Activated CD4-positive, CD25-positive, alpha-beta regulatory T cell (primary cell): ENCODE measurements around the gene NPTN.

ENCODE experiments used
- DNase-seq, 4 experiments: peaks; one replicate each; lab custom pipeline; 2025; lab: John Stamatoyannopoulos, UW

NPTN gene

DNA sequence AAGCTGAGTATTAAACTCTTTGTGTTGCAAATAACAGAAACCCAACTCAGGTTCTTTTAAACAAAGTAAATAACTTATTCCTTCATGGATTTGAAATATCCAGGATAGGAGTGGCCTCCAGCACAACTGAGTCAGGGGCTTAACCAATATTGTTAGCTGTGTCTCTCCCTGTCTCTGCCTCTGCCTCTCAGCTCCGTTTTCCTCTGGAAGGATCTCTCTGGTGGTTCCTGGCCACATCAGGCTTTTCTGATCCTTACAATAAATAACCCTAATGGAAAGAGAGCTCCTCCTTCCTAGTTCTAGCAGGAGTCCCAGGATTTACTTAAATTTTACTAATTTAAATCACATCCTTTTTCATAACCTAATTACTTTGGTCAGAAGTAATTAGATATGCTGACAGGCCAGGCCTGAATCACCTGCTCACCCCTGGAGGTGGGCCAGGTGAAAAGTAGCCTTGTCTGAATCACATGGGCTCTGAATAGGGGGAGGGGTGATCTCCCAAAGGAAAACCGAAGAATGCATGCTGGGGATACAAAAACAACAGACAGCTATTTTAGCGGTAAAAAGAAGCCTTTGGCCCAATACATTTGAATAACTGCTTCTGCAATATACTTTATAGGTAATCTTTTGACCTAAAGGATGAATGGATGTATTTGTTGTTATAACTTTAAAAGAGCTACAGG is 114.9 kb downstream of the NPTN start:
- DNase-seq, result no peak

GRCh38 chr15:73517566-73517965 is 115.6 kb downstream of the NPTN start:
- DNase-seq, result no peak

DNA sequence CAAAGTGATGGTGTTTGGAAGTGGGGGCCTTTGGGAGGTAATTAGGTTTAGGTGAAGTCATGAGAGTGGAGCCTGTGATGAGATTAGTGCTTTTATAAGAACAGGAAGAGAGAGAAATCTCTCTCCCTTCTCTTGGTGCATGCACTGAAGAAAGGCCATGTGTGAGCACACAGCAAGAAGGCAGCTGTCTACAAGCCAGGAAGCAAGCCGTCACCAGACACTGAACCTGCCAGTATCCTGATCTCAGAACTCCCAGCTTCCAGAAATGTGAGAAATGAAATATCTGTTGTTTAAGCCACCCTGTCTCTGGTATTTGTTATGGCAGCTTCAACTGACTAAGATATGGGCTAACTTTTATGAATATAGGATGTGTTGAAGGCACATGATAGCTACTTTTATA is 117.7 kb downstream of the NPTN start:
- DNase-seq, result no peak
